Right atrium auricular region (tissue), 2 donors: Measurements from ENCODE around the gene B4GALT3. TPM values are rescaled to one million over a fixed set of nuclear protein-coding genes. Genes with fewer than 3 reads are reported as not detected.

Experiments used
- DNase-seq: peaks from one replicate; pipeline ENCODE4 v3.0.0-alpha.2; 2019; ENCODE audit warnings: low spot score
- H3K27ac ChIP-seq, 2 donors: fragments of 200-600 bp; sonication (generic); 1 replicate in 1 of 2; 2 replicates in 1 of 2; pipeline ENCODE4 v1.5.1; 2016 to 2019
- H3K27me3 ChIP-seq, 2 donors: fragments of 200-600 bp; sonication (generic); one replicate each; pipeline versions ENCODE4 v1.5.1 to v1.6.0; 2017 to 2019
- H3K36me3 ChIP-seq: fragments of 200-600 bp; sonication (generic); one replicate; pipeline ENCODE4 v1.5.1; 2016
- H3K4me1 ChIP-seq, 2 donors: fragments of 200-600 bp; sonication (generic); one replicate each; pipeline versions ENCODE4 v1.5.1 to v1.6.0; 2017 to 2019
- H3K4me3 ChIP-seq, 2 donors: fragments of 200-600 bp; sonication (generic); 1 replicate in 1 of 2; 2 replicates in 1 of 2; pipeline ENCODE4 v1.5.1; 2017 to 2019; ENCODE audit warnings: mild to moderate bottlenecking in 1 of 2, moderate library complexity in 1 of 2
- H3K9me3 ChIP-seq, 2 donors: fragments of 200-600 bp; sonication (generic); one replicate each; pipeline ENCODE4 v1.5.1; 2019
- total RNA-seq, 2 donors: library from RNA; depleted of rRNA; stranded (reverse); fragments of >200 nt; gene quantifications; one replicate each; pipeline ENCODE4 v1.1.0, GENCODE V29; 2016
- TF ChIP-seq, protein P1 (sequence below), 2 donors: fragments of 200-600 bp; sonication (generic); IDR thresholded peaks; one replicate each; pipeline ENCODE4 v1.5.1; 2019; ENCODE audit warnings: antibody characterized with exemption in 2 of 2

Gene B4GALT3
- total RNA-seq, 2 donors from 2014 or later = 24.3 to 32.7 TPM

DNA sequence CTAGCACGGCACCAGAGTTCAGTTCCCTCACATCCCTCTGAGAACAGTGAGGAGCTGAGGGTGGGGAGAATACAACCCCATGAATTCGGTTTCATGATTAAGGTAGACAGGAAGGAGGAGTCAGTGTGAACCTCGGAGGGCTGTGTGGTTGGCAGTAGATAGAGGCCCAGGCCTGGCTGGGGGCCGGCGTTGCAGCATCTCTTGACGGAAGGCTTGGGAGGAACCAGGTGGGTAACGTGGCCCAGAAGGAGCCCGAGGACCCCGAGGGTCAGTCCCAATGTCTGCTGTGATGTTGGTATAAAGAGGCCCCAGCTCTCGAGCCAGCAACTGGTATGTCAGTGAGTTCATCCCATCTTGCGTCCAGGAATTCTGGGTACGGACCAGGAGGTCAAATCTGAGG, 5.6 kb downstream of the B4GALT3 start:
- Histone ChIP-seq H3K27ac (peak overlapping the region in 1 of 2 donors; percentile 19), H3K36me3 (peaks cover 63% of the 10 kb centered on the region), H3K4me3 (no peak overlapping the region), H3K4me1 (peaks cover 3 to 31% of the 10 kb centered on the region in 2 donors), H3K27me3 (no peaks in the 10 kb centered on the region), H3K9me3 (no peaks in the 10 kb centered on the region)
- DNase-seq = no peak
- TF ChIP-seq, protein P1, sequence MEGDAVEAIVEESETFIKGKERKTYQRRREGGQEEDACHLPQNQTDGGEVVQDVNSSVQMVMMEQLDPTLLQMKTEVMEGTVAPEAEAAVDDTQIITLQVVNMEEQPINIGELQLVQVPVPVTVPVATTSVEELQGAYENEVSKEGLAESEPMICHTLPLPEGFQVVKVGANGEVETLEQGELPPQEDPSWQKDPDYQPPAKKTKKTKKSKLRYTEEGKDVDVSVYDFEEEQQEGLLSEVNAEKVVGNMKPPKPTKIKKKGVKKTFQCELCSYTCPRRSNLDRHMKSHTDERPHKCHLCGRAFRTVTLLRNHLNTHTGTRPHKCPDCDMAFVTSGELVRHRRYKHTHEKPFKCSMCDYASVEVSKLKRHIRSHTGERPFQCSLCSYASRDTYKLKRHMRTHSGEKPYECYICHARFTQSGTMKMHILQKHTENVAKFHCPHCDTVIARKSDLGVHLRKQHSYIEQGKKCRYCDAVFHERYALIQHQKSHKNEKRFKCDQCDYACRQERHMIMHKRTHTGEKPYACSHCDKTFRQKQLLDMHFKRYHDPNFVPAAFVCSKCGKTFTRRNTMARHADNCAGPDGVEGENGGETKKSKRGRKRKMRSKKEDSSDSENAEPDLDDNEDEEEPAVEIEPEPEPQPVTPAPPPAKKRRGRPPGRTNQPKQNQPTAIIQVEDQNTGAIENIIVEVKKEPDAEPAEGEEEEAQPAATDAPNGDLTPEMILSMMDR (IDR thresholded peaks at IDR 0.05) = no peak

DNA sequence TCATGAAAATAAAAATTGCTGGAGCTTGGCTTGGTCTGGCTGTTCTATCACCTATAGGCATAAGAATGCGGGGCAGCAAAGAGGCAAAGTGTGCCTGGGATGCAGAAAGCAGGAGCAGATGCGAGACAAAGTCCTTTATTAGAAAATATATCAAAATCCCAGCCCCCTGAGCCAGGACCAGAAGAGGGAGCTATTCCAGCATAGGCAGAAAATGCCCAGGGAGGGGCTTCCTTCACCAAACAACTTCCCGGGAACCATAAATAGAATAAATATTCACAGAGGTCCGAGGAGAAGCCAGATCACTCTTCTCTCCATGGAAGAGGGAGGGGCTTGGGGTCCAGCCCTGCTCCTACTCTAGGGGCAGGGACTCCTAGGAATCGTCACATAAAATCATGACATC, 6.1 kb downstream of the B4GALT3 start:
- TF ChIP-seq, protein P1 (IDR thresholded peaks at IDR 0.05) = no peak
- DNase-seq = no peak
- no peaks in the 10 kb centered on the region for H3K27me3 ChIP-seq
- no peak overlapping the region for H3K27ac ChIP-seq
- H3K9me3 ChIP-seq = no peaks in the 10 kb centered on the region
- peaks cover 63% of the 10 kb centered on the region for H3K36me3 ChIP-seq
- peaks cover 3 to 29% of the 10 kb centered on the region in 2 donors for H3K4me1 ChIP-seq
- no peak overlapping the region for H3K4me3 ChIP-seq

DNA sequence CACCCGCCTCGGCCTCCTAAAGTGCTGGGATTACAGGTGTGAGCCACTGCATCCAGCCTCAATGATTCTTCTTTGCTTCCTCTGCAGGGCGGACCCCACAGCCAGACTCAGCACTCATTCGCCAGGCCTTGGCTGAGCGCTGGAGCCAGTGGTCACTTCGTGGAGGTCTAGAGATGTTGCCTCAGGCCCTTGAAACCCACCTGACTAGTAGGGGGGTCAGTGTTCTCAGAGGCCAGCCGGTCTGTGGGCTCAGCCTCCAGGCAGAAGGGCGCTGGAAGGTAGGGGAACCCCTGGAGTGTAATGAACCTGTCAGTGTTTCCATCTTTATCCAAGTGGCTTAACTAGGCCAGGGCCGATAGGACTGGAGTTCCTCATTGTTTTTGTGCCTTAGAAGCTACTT, 8.4 kb downstream of the B4GALT3 start:
- no peak for DNase-seq
- peaks cover 3 to 34% of the 10 kb centered on the region in 2 donors for H3K4me1 ChIP-seq
- peaks cover 52% of the 10 kb centered on the region for H3K36me3 ChIP-seq
- no peaks in the 10 kb centered on the region for H3K9me3 ChIP-seq
- H3K27me3 ChIP-seq = no peaks in the 10 kb centered on the region
- TF ChIP-seq, protein P1 (IDR thresholded peaks at IDR 0.05) = no peak
- no peak overlapping the region for H3K27ac ChIP-seq
- no peak overlapping the region for H3K4me3 ChIP-seq

DNA sequence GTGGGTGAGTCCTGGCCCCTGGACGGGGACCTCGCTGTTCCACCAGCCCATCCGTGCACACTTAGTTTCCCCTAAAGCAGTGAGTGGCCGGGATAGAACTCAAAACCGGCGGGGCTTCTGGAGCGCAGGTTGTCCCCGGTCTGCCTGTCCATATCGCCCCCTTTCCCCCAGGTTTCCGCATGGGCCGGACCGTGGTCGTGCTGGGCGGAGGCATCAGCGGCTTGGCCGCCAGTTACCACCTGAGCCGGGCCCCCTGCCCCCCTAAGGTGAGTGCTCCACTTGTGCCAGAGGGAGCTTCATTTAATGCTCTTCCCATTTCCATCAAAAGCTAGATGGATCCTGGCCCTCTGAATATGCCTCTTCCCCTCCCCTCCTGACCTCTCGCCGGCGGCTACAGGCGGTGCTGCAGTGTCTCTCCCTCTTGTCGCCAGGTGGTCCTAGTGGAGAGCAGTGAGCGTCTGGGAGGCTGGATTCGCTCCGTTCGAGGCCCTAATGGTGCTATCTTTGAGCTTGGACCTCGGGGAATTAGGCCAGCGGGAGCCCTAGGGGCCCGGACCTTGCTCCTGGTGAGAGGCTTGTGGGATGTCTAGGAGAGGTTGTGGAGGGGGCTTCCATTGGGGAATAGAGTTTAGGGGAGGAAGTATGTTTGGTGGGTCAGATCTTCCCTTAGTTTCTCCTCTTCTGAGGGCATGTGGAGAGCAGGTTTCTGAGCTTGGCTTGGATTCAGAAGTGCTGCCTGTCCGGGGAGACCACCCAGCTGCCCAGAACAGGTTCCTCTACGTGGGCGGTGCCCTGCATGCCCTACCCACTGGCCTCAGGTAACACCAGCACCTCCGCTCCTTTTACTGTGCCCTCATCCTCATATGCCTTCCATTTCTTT, 10.4 kb downstream of the B4GALT3 start:
- Histone ChIP-seq H3K4me1 (peaks cover 0 to 19% of the 10 kb centered on the region in 2 donors), H3K4me3 (peak overlapping the region; percentile 75 to 90), H3K27ac (peak overlapping the region; percentile 84 to 89), H3K36me3 (peaks cover 39% of the 10 kb centered on the region), H3K9me3 (no peaks in the 10 kb centered on the region), H3K27me3 (no peaks in the 10 kb centered on the region)
- DNase-seq = no peak
- TF ChIP-seq, protein P1 (IDR thresholded peaks at IDR 0.05) = no peak

DNA sequence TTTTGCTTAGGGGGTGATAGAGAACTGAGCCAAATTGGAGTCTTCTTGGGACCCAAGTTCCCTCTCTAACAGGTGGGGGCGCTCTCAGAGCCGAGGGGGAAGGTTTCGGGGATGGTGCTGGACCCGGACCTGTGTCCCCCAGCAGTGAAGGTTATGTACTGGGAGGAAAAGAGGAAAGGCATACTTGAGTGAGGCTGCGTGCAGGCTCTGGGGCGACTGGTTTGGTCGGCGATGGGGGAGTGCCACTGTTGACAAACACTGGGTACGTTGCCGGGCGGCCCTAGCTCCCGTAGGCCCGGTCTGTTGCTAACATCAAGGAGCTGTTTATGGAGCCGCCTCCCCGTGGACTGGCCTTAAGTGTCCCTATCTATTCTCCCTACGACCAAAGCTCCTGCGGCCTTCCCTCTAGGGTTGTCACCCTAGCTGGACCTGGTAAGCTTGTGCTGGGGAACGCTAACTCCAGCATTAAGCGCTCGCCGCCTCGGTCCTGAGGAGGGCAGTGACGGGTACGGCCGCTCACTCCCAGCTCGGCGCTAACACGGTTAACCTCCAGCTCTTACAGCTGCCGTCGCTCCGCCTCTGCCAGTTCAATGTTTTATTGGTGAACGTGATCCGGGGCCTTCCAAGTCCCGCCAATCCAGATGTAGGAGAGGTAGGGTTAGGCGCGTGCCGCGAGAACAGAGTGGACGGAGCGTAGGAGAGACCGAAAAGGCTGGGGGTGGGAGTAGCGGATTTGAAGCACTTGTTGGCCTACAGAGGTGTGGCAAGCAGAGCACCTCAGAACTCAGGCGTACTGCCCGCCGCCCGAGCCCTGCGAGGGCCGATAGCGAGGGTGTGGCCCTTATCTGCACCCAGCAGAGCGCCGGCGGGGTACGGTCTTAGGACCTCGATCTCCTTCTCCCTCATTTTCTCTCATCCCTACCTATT, 11.3 kb downstream of the B4GALT3 start, which contains the start of gene PPOX:
TSS of gene PPOX (plus strand) at position 685 of the 927 bp plus-strand sequence. CDS start 422 bp downstream, outside the sequence.
- no peaks in the 10 kb centered on the region for H3K9me3 ChIP-seq
- DNase-seq = peak; percentile 99
- H3K27me3 ChIP-seq = no peaks in the 10 kb centered on the region
- H3K36me3 ChIP-seq = peaks cover 30% of the 10 kb centered on the region
- TF ChIP-seq, protein P1 (IDR thresholded peaks at IDR 0.05) = peak; percentile 37 to 61
- H3K4me3 ChIP-seq = peak within 1 kb of the TSS; percentile 75 to 90
- peaks cover 0 to 28% of the 10 kb centered on the region in 2 donors for H3K4me1 ChIP-seq
- H3K27ac ChIP-seq = peak within 1 kb of the TSS; percentile 84 to 89
